ENCODE data around the gene ENTREP1. TPM values are rescaled to one million over a fixed set of nuclear protein-coding genes. Genes with fewer than 3 reads are reported as not detected.

ENTREP1 gene
- total and polyA plus RNA-seq, 2 experiments from 2014 or later = 5.7 to 10.0 TPM

DNA sequence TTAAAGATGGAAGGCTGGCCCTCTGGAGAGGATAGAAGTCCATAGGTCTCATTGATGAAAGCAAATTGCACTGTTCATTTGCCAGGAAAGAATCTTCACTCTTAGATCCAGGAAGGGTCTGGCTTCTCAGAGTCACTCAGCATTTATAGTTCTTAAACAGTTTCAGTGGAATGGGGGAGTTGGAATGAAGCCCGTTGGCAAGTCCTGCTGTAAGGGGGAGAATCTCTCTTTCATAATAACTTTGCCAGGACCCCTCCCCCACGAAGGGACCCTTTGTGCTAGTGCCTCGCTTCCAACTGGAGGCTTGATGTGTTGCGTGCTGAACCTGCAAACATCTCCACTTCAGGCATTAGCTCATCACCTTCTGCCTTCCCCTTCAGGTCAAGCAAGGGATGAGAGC is 57.1 kb downstream of the ENTREP1 start (continued):
- TF ChIP-seq ZNF462 (CRISPR knock-in tag; IDR thresholded peaks at IDR 0.05) (no peak), NANOG (IDR thresholded peaks at IDR 0.05; ENCODE audit: borderline replicate concordance) (no peak), POLR2AphosphoS5 (IDR thresholded peaks at IDR 0.05; ENCODE audit: low read depth) (no peak)

GRCh38 chr9:69385581-69386033 is 60.6 kb downstream of the ENTREP1 start:
- Histone ChIP-seq H3K27ac (ENCODE audit: low read depth) (peak overlapping the region; percentile 92), H3K36me3 (ENCODE audit: insufficient read depth) (no peaks in the 10 kb centered on the region), H3K79me2 (replicated peaks; ENCODE audit: insufficient read depth) (no peaks in the 10 kb centered on the region), H3F3A (replicated peaks; ENCODE audit: low read depth) (no peaks in the 10 kb centered on the region), H4K20me1 (replicated peaks; ENCODE audit: insufficient read depth) (no peaks in the 10 kb centered on the region), H3K27me3 (ENCODE audit: insufficient read depth) (no peaks in the 10 kb centered on the region), H3K4me1 (ENCODE audit: insufficient read depth) (0 out of 2 replicates have a peak, but pooled peaks cover 2% of the 10 kb centered on the region), H3K4me3 (no peak overlapping the region), H3K9me2 (ENCODE audit: insufficient read depth) (peaks cover 5% of the 10 kb centered on the region; the same call in 1 of the 2 replicates), H3K4me2 (no peak overlapping the region), H2AFZ (no peak overlapping the region)
- Mint-ChIP-seq H3K9me3 (no peaks in the 10 kb centered on the region), H3K27ac (peak overlapping the region; percentile 86), H3K27me3 (ENCODE audit: insufficient read depth, low read depth, poor library complexity) (peaks cover 9% of the 10 kb centered on the region), H3K4me1 (peaks cover 27% of the 10 kb centered on the region), H3K4me3 (no peak overlapping the region), H3K36me3 (ENCODE audit: low read depth) (peaks cover 11% of the 10 kb centered on the region; the same call in 2 of the 3 replicates)
- peak; percentile 93 for DNase-seq (ENCODE audit: low spot score)
- peak; percentile 98 for ATAC-seq
- TF ChIP-seq CREB1 (CRISPR knock-in tag; IDR thresholded peaks at IDR 0.05; ENCODE audit: low read depth) (no peak), JUNB (IDR thresholded peaks at IDR 0.05; ENCODE audit: unreplicated experiment) (no peak), POLR2AphosphoS5 (IDR thresholded peaks at IDR 0.05; ENCODE audit: low read depth) (no peak), EZH2phosphoT487 (IDR thresholded peaks at IDR 0.05; ENCODE audit: unreplicated experiment) (no peak), ZNF462 (CRISPR knock-in tag; IDR thresholded peaks at IDR 0.05) (no peak)
- TF ChIP-seq, protein P1, sequence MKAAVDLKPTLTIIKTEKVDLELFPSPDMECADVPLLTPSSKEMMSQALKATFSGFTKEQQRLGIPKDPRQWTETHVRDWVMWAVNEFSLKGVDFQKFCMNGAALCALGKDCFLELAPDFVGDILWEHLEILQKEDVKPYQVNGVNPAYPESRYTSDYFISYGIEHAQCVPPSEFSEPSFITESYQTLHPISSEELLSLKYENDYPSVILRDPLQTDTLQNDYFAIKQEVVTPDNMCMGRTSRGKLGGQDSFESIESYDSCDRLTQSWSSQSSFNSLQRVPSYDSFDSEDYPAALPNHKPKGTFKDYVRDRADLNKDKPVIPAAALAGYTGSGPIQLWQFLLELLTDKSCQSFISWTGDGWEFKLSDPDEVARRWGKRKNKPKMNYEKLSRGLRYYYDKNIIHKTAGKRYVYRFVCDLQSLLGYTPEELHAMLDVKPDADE (IDR thresholded peaks at IDR 0.05) = no peak

Measured in GM23338 (cell line).